Right hindlimb (tissue), 1 donor: ENCODE measurements around the gene MYO10.
"Not testable (repeated sequence)": the region's sequence is repeated elsewhere in the genome, so short reads cannot be mapped to it uniquely, and the experiment has no call there.

Source experiments
- DNase-seq: peaks from one replicate; pipeline ENCODE4 v3.0.0-alpha.2; 2018

MYO10 gene

DNA sequence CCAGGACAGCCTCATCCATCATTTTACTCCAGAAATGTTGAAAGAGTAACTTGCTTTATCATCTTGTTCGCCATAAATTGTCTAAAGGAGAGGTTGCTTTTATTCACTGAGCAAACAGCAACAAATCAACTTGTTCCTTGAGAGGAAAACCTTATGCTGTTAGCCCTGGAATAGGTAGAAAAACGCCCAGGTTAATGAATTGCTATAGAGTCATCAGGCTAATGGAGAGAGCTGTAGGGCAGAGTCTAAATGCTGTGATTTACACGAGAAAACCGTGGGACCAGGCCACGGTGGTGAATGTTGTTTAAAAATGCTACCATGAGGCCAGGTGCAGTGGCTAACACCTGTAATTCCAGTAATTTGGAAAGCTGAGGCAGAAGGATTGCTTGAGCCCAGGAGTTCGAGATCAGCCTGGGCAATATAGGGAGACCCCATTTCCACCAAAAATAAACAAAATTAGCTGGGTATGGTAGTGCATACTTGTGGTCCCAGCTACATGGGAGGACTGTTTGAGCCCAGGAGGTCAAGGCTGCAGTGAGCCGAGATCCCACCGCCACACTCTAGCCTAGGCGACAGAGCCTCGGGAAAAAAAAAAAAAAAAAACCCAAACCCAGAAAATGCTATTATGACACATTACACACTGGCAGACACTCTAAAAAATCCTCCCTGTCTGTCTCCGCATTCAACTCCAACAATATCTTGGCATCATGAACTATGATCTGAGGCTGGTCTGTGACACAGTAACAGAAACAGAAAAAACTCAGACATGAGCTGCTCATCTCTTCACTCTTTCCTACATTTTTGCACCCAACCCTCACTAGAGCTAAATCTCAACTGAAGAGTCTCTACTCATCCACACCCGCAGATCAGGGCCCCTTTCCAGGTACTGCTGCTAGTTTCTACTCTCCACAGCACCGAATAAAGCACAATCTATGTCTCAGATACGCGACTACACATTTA is 200.7 kb downstream of the MYO10 start:
- no peak for DNase-seq

DNA sequence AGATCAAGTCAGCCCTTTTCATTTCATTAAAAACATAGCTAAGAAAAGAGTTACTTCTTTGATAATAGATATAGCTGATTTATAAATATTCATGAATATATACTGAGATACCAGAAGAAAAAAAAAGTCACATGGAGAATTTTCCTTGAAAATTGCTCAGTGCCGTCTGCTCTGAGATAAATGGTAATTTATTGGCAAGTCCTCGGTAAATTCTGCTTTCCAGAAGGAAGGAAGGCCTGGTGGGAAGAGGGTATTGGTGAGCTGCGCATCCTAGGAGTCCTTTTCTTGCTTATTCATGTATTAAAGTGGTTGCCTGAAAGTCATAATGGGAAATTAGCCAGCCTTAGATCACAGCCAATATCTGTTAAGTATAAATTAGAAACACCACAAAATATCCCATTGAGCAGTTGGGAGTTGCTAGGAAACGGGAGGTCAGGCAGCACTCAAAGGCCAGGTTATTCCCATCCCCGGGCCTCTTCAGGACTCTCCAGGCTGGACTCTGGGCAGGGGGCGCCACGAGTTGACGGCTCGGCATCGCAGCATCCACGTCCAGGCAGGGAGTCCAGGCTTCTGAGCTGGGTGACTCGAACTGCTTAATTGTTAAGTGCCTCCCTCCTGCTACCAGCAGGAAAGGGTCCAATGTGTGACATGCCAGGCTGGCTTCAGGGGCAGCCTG is 202.6 kb downstream of the MYO10 start:
- peak; percentile 27 for DNase-seq

DNA sequence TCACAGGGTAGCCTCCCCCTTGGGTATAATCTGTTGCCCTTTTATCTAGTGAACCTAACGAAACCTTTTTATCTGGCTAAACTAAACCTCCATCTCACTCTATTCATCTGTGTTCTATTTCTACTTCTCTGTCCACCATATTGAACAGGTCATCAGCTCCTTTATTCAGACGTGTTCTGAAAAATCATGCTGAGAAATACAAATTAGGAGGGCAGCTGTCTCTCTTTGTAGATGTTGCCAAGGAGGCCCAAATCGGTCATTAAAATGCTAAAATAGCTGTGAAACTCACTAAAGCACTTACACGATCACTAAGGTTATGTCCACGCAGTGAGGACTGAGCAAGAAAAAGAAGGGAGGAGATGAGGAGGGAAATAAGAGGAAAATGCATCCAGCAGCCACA is 203.7 kb downstream of the MYO10 start:
- DNase-seq = no peak

DNA sequence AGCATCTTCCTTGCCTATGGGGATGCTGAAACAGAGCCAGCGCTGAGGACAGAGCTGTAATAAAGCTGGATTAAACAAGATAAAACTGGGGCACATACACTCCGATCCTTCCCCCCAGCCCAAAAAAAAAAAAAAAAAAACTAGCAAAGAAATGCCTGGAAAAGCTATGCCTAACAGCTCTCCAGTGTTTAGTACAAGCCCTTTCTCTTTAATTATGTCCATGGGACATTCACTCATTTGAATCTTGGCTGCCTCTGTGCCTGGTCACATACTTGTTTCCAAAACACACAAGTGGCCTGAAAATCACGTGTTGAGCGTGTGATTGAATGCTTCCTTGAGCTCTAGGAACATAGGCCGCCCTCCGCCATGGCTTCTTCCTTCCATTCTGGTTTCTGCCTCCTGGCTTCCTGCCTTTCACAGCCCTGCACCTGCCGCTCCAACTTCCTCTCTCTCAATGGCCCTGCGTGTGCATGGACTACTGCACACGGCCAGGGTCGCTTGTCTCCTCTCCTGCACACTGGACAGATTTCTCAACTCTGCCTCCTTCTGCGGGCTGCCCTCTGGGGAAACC is 208.2 kb downstream of the MYO10 start:
- DNase-seq = peak; percentile 76

DNA sequence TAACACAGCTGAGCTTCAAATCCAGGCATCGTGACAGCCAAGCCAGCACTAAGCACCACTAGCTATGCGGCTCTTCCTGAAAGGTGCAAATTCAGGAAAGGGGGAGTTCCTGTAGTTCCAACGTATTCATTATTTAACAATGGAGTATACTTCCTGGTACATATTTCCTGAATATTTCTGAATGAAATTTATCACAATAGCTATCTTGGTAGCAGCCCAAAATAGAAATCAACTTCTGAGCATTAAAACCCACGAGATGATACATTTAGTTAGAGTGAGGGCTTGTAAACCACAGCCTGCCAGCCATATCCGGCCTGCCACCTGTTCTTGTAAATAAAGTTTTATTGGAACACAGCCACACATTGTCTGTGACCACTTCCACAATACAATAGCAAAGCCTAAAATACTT is 209.5 kb downstream of the MYO10 start:
- DNase-seq = peak; percentile 32

DNA sequence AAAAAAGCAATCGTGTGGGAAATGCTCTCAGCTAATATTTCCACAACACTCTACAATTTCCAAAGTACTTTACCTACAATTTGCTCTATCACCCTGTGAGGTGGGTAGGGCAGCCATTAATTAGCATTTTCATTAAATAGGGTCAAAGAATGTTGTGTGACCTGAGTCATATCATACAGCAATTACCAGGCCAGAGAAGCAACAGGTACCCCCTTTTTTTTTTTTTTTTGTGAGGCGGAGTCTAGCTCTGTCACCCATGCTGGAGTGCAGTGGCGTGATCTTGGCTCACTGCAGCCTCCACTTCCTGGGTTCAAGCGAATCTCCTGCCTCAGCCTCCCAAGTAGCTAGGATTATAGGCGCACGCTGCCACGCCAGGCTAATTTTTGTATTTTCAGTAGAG is 210.5 kb downstream of the MYO10 start:
- DNase-seq = no peak

DNA sequence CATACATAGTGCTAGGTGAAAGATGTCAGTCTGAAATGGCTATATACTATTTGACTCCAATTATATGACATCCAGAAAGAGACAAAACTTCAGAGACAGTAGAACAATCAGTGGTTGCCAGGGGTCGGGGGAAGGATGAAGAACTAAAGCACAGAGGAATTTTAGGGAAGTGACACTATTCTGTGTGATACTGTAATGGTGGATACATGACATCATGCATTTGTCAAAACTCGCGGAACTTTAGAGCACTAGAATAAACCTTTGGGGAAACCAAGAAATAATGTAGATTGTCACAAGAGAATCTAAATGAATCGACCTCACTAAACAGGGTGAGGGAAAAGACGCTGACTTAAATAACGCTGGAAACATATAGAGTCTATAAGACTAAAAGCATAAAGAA is 212.3 kb downstream of the MYO10 start:
- DNase-seq = no peak

DNA sequence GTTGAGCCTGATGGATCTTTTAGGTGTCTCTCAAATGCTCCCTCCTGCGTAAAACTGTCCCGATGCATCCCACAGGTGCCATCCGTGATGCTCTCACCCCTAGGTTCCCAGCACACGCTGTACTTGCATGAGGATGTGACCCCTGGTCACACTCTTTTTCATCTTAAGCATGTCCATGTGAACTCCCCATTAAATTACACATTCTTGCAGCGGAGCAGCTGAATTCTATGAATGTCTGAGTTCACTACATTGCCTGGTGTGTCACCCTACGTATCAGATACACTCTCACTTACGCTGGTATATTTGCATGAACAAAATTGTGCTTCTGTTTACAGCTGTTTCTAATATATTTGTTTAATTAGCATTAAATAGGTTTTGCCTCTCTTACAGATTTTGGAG is 214.0 kb downstream of the MYO10 start:
- DNase-seq = no peak

DNA sequence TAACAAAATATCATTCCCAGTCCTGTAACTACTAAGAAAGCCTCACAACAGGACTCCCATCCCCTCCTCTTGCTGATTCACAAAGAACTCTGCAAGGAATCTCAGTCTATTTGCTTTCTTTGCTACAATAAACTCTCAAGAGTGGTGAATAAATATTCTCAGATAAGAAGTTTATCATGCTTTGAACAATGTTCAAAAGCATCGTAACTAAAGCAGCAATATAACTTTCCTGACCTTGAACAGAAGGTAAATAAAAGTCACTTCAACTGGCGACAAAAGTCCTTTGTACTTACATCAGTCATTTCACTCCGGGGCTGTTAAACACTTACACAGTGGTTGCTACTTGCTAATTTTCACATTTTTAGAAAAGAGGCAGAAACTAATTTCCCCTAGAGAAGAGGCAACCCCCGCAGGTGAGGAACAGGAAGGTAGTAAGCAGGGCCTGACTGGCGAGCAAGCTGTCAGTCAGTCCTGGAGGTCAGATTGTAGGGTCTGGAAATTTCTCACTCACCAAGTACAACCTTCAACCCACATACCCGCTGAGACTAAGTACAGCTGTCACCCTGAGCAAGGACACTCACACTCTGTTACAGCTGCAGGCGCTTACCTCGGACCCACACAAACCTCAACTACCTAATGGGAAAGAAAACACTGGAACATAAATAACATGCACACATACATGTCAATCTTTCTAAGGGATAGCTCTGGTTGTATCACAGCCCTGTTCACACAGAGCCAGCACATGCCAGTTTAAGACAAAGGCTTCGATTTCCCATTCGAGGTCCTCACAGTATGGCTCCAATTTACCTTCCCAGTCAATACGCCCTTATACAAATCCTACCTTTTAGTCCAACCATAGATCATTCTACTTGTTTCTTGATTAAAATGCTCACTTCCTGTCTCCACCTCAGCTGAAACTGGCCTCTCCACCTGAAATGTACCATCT is 214.7 kb downstream of the MYO10 start:
- DNase-seq = no peak

DNA sequence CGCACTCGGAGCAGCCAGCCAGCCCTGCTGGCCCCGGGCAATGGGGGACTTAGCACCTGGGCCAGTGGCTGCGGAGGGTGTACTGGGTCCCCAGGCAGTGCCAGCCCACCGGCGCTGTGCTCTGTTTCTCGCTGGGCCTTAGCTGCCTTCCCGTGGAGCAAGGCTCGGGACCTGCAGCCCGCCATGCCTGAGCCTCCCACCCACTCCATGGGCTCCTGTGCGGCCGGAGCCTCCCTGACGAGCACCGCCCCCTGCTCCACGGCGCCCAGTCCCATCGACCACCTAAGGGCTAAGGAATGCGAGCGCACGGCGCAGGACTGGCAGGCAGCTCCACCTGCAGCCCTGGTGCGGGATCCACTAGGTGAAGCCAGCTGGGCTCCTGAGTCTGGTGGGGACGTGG is 218.1 kb downstream of the MYO10 start:
- not testable (repeated sequence) for DNase-seq

DNA sequence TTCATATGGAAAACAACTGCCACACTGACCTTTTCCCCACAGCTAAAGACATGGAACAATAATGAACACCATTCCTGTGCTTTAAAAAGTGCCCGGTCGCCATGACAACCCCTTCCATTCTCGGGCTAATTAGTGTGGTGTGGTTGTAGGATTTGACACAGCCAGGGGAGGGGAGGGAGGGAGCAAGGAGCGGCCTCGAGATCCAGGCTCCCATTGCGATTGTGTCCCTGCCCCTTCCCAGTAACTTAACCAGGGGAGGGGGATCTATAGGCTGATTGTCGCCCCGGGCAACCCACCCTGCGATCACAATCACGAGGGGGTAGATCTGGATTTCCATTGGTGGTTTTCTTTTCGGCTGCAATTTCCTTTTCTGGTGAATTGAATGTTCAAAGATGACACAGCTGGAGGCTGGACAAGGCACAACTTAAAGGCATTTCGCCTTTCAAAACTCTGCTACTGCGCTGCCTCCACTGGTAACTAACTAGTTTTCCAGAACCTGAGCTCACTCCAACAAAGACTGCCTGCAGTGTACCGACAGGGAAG is 222.6 kb downstream of the MYO10 start:
- DNase-seq = peak; percentile 72

DNA sequence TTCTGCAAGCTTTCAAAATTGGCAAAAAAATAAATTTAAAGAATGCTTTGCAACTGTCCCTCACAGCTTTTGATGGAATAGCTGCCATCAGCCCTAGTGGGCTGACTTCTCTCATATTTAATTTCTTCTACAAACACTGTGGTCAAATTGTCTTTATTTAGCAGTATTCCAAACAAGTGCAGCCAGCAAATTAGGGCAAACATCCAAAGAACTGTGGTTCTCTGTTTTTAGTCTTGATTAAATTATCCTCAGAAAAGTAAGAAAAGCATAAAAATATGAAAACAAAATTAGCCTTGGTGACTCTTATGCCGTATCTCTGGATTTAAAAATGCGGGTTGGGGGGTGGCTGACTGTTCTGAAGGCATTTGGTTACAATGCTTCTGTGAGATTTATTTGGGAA is 223.5 kb downstream of the MYO10 start:
- no peak for DNase-seq

DNA sequence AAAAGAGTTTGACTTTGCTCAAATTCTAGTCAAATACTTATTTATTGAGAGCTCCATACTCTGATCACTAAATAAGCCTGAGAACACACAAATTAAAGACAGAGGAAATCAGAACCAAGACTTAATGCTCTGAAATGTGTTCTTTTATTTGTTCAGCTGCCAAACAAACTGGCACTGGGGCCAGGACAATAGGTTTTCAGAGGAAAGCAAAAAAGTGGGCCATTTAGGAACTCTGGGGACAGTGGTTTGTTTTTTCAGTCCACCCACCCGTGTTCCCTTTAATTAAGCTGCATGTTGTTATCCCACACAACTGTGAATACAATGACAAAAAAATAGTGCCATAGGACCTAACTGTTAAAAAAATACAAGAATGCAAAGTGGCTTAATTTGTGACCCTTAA is 223.9 kb downstream of the MYO10 start:
- DNase-seq = no peak

DNA sequence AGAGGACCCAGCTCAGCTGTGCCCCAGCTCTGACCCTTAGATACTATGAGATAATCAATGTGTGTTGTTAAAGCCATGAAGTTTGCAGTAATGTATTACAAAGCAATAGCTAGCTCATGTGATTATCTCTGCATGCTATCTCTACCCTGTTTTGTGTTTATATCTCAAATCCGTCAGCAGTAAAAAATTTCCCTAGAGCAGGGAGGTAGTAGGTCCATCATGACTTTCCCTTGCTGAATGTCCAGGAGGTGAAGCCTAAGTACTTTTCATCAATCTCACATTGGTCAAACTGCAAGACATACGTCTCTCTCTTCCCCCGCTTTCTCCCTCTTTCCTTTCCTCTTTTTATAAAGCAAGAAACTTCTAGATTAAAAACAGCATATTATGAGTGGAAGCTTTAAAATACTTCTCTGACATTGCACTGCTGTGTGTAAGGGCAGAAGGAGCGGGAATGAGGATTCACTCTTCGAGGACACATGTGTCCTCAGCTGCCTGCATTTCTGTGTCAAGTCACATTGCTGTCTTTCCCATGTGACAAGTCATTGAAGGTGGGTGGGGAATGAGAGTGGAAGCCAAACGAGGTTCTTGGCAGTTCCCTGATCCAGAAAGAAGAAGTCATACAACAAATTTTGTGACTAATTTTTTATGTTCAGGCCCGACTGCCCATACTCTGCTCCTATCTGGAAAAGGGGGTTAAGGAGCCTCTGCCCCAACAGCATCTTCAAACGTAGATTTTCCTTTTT is 226.2 kb downstream of the MYO10 start:
- no peak for DNase-seq

DNA sequence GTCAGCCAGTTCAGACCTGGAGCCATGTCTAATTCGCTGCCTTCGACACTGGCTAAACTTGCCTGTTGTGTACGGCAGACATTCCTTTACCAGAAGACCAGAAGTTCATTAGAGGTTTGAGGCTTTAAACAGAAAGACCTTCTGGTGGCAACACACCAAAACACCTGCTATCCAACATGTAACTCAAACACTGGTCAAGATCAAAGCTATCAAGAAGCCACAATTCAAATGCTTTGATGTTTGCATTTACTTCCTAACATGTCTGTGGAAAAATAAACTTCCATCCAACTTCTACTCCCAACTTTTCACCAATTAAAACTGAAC is 228.3 kb downstream of the MYO10 start:
- DNase-seq = no peak

DNA sequence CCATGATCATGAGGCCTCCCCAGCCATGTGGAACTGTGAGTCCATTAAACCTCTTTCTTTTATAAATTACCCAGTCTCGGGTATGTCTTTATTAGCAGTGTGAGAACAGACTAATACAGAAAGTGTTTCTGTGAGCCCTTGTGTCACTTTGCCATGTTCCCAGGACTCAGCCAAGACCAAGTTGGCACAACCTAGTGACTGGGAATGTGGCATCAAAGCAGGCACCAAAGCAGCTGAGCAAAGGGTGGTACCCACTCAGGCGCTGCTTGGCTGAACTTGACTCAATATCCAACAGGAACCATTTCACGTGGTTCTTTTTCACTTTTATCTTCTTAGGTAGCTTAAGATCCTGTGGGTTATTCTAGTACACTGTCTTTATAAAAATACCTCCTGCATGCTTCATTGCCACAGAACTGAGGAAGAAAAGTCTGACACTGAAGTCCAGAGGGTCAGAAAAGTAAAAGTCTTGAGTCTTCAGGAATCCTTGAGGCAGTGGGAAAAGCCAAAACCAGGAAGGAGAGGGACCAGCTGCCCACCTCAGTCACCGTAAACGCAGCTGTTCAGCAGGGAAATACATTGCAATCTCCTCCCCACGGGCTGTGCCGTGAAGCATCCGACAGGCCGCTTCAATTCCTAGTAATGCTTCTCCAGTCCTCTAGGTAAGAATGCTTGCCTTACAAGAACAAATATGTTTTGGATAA is 228.8 kb downstream of the MYO10 start:
- DNase-seq = no peak

DNA sequence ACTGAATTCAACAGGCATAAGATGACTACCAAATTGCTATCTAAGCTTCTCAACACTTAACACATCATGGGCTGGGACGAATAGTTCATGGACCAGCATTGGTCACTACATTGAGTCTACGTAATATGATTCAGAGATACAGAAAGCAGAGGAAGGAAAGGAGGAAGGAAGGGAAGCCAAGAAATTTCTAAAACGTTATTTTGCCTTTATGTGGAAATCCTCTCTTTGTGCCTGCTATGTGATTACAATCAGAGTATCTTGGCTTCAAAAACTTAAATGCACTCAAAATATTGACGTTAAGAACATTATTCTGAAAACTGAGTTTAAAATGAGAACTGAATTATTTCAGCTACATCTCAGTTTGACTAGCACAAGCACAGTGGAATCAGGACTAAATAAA is 231.1 kb downstream of the MYO10 start:
- DNase-seq = no peak

DNA sequence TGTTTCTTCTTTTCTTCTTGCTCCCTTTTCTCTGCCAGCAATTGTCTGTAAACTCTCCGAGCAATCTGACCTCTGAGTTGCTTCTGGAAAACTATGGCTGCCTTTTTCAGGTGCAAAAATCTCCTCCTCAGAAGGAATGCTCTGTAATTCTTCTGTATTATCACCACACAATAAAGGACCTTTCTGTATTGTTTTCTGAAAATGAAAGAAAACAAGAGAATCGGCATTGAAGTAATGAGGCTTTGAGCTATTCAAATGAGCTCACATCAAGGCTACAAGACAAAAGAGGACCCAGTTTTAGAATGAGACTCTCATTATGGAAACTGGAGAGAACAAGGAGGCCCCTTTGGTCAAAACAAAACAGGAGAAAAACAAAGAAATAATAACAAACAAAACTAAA is 233.1 kb downstream of the MYO10 start:
- no peak for DNase-seq

DNA sequence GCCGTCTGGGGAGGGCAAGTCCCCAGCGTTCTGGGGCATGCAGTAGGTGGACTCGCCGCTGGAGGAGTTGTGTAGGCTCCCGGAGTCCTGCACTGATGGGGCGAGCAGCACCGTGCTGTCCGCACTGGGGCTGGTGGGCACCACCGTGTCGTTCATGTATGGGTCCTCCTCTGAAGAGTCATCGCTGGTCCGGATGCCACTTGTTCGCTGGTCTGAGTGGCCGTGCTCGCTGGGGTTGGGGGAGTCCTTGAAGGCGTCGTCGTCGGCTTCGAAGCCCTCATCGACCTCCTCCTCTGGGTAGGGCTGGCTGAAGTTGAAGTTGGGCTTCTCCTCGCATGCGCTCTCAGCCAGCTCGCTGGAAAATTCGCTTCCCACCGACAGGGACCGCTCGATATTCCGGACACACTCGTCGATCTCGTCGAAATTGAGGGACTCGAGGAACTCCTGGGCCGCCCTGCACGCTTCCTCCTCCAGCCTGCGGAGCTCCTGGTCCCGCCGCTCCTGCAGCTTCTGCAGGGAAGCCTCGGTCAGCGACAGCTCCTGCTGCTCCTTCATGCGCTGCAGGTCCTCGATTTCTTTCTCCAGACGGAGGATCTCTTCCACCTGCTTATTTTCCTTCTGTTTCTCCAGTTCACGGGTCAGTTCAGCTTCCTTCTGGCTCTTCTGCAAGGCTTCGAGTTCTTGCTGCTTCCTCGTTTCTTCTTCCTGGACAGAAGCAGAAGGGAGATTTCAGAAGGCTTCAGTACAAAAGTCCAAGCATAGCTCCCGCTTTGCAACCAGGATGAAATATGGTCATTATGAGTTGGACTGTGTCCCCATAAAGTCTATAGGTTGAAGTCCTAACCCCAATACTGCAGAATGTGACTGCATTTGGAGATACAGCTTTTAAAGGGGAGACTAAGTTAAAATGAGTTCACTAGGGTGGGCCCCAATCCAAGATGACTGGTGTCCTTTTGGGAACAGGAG is 234.7 kb downstream of the MYO10 start:
- no peak for DNase-seq

DNA sequence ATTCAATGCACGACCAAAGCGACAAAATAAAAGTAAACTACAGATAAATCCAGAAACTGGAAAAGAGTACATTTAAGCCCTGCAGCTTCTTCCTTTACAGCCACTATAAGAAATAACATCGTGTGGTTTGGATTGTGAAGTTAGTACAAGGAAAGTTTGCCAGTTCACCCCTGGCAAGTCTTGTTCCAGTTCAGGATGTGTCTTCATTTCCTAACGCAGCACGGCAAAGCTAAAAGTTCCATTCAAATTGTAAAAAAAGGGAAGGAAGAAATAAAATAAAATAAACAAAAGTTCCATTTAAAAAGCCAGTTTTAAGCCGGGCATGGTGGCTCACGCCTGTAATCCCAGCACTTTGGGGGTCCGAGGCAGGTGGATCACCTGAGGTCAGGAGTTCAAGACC is 236.0 kb downstream of the MYO10 start:
- DNase-seq = no peak
